Measurements from ENCODE around the gene BNIP3.

Gene BNIP3

DNA sequence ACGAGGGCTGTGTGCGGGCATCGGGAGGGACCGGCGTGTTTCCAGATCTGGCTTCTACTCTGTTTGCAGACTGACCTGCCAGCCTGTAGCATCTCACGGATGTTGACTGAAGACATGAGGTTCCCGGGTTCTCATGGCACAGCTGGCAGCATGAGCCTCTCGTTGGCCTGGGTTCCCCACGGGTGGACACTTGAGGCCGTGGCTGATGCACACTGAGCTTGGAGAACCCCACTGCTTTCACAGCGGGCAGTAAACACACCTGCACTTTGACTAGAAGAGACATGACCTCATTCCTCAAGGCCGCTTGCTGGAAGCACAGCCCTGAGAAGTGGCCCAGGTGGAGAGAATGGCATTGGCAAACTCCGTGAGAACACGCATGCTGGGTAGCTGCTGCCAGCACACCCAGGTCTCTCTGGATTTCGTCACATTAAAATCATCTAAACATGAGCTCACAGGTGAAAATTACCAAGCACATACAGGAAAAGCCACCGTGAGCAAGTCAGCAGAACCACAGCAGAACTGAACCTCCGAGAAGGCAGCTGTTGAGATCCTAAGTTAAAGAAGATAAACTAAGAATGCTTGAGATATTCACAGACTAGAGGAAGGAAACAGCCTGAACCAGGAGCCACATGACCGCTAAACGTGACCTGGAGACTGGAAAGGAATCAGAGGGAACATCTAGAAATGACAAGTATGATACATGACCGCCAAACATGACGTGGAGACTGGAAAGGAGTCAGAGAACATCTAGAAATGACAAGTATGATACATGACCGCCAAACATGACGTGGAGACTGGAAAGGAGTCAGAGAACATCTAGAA is 32.5 kb downstream of the BNIP3 start:
- DNase-seq = no peak

- DNase-seq = no peak
These were observed 33.2 kb downstream of the BNIP3 start for GRCh38 chr10:131948501-131948900.

GRCh38 chr10:131947631-131948347 is 33.9 kb downstream of the BNIP3 start:
- DNase-seq = no peak

DNA sequence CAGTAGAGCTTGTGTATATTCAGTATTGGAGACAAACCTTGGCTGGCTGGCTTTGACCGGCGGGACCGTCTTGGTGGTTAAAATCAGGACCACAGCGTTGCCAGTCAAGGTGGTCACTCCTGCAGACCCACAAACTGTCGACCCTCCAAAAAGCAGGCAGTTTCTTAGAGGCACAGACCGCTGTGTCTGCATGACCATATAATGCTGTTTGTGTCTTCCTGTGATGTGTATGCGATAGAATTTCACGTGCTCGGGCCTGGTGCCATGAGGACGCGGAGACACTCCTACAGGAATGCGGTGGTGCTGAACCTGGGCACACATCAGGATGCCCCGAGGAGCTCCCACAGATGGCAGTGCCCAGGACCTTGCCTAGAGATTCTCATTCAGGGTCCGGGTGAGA is 34.8 kb downstream of the BNIP3 start:
- DNase-seq = no peak

DNA sequence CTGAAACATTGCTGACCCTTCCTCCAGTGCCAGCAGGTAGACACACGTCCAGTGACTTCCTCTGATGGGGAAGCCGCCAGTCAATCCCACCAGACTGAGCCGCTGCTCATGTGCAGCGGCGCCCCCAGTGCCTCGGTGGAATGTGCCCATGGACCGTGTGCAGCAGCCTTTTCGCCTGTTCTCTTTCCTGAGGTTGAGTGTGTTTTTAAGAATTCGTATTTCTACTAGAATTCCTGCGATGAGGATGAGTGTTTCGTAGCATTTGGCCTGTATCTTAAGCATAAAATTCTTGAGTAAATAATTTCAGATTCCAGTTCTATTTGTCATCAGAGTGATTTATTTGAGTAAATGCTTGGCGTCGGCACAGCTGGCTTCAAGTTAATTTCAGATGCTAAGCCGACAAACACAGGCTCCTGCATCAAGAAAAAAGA is 35.4 kb downstream of the BNIP3 start:
- no peak for DNase-seq

GRCh38 chr10:131944976-131945695 is 36.6 kb downstream of the BNIP3 start:
- DNase-seq = no peak

- DNase-seq = no peak
These were observed 37.3 kb downstream of the BNIP3 start for GRCh38 chr10:131944412-131944811.

DNA sequence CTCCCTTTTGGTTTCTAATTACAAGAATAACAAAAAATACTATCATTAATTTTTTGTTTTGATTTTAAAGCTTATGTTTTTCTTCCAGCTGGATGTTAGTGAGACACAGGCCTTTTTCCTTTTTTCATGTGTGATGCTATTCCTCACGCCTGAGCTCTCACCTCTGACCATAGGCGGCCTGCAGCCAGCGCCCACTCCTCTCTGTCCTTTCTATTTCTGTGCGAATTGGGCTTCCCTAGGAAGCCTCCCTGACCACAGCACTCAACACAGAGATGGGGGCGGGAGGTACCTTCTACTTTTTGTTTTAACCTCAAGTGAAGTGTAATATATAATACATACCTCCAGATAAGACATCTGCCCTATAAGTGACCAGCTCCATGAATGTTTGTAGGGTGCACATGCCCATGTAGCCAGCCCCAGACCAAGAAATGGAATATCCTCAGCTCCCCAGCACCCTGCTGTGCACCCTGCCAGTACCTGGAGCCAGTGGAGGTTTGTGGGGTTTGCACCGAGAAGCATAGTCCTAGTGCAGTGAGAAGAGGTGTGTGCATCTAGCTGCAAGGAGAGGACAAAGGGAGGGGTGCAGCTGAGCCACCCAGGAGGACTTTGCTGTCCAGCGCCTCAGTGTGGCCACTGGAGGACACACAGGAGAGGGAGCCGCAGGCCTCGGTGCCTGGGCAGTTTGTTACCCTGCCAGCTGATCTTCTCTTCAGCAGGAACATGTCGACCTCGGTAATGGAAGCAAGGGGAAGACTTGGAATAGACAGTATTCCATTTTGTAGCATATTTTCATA is 38.5 kb downstream of the BNIP3 start:
- DNase-seq = no peak

DNA sequence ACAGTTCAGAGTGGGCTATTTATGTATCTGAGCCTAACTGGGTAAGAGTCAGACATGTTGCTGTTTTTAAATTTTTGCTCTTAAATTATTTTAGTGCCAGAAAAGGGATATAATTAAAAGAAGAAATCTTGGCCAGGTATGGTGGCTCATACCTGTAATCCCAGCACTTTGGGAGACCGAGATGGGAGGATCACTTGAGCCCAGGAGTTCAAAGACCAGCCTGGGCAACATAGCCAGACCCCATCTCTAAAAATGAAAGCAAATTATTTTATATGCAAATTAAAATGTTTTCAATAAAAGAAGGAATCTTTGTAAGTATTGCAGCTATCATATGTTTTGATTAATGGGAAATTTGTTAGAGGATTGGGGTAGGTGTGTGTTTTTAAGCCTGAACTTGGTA is 39.3 kb downstream of the BNIP3 start:
- DNase-seq = no peak

DNA sequence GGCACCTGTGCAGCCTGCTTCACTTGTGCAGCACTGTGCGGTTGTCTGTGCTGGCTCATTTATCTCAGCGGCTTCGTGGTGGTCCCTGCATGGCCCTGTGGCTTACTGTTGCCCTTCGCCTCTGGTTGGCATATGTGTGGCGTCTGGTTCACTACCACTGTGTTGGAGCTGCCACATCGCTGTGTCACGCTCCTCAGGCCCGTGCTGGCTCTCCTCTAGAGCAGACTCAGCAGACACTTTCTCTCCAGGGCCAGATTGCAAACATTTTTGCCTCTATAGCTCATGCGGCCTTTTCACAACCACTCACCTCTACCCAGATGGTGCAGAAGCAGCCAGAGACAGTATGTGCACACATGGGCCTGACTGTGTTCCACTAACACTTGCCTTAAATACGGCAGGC is 43.0 kb downstream of the BNIP3 start:
- no peak for DNase-seq

- no peak for DNase-seq
These were observed 43.9 kb downstream of the BNIP3 start for GRCh38 chr10:131937836-131938235.

DNA sequence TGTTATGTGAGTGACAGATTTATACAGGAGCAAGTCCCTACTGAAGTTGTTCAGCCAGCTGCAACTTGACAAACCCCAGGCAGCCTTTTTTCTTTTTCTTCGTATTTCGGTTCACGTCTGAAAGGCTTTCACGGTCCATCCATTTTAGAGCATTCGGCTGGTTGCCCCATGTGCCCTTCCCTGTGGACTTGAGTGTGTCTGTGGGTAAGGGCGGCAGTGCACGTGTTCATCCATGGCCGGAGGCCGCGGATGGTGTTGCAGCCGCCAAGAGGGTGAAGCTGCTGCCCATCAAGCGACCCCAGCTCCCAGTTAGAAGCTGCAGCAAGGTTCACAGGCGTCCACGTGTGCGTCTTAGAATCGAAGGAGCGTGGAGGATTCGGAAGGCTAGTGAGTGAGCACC is 45.0 kb downstream of the BNIP3 start:
- DNase-seq = no peak

GRCh38 chr10:131936294-131936693 is 45.4 kb downstream of the BNIP3 start:
- no peak for DNase-seq

DNA sequence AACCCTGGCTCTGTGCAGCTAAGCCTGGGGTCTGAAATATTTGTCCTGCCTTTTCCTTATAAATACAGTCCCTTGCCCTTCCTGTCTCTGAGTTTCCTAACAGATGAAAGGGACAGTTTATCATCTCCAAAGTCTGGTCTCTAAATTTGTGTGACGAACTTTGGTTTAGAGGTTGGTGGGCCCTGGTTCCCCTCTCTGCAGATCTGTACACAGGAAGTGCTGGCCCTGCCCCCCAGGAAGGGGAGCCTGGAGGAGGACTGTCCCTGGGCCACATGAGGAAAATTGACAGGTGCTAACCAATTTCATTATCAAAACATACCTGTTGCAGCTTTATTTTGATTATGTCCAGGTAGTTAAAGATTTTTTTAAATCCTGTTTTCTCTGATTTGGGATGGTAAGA is 46.5 kb downstream of the BNIP3 start:
- no peak for DNase-seq

GRCh38 chr10:131934769-131935168 is 47.0 kb downstream of the BNIP3 start:
- no peak for DNase-seq

DNA sequence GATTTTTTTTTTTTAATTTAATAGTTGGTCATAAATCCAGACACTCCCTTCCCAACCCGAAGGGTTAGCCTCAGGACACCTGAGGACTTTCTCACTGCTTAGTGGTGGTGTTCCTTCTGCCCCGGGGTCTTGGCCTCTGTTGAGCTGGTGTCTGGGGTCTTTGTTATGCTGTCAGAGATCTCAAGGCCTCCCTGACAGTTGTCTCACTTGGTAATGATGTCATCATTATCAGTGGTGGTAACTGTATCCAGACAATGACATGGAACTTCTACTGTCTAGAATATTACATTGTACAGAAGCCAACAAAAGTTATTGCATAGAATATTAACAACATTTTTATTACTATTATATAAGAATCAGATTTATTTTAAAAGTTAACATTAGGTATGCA is 48.0 kb downstream of the BNIP3 start:
- no peak for DNase-seq

DNA sequence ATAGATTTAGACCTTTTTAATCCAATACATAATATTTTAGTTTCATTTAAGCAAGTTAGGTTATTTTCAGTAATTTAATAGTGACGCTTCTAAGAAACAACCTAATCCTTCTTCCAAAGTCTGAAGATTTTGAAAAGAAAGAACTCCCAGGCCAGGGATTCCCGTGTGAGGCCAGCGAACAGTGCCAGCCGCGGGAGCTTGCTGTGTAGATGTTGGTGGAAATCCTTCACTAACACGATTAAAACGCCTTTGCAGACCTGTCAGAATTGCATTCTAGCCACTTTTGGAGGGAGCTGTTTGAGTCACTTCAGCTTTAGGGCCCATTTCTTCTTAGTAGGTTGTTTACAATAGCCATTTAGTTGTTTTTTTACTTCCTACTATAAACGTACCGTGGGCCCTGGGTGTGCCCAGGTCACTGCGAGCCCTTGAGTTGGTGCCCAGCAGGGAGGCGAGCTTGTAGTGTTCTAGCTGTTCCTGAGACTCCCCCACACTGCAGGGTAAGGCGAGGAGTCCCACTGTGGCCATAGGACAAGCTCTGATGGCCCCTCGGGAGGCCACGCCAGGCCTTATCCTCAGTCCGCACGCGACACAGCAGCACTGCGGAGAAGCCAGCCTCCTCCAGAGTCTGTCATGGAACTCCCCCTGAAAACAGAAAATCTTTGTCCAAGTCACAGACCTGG is 48.6 kb downstream of the BNIP3 start:
- no peak for DNase-seq

DNA sequence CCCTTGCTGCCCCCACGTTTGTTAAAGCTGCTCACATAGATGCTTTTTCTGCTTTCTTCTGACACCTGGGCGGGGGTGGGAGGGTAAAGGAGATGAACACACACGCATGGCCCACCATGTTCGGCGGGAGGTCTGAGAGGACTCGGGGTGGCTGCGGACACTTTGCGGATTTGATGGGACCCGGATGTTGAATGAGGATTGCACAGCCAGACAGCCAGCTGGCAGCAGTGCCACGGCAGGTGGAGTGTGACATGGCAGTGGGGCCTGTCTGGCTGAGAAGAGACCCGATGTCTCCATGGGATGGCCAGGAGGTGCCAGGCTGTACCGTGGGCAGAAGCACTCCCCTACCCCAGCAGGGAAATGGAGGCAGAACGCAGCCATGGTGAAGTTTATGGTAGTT is 49.7 kb downstream of the BNIP3 start:
- DNase-seq = no peak

- no peak for DNase-seq
These were observed 51.0 kb downstream of the BNIP3 start for GRCh38 chr10:131930586-131931330.

- no peak for DNase-seq
These were observed 51.6 kb downstream of the BNIP3 start for GRCh38 chr10:131930150-131930549.

GRCh38 chr10:131929122-131929845 is 52.4 kb downstream of the BNIP3 start:
- no peak for DNase-seq

All from activated CD8-positive, alpha-beta memory T cell treated with anti-CD3 and anti-CD28 coated beads, Interleukin-2, amount 50 U/mL, for 48 hours (primary cell).